LNCAP (cell line): ENCODE results near the gene PTPRD.

Experiments used
- CTCF ChIP-seq: fragments of 450-650 bp; IDR thresholded peaks from 2 replicates; pipeline ENCODE4 v1.5.1; 2017; ENCODE audit warnings: mild to moderate bottlenecking

The PTPRD gene

GRCh38 chr9:9523476-9524139, 1089.2 kb downstream of the PTPRD start:
- TF ChIP-seq CTCF: no peak

GRCh38 chr9:9522406-9522805, 1090.4 kb downstream of the PTPRD start:
- TF ChIP-seq CTCF: no peak

- TF ChIP-seq CTCF: no peak
These were observed 1091.6 kb downstream of the PTPRD start for GRCh38 chr9:9521033-9521779.

- no peak for TF ChIP-seq CTCF
These were observed 1107.9 kb downstream of the PTPRD start for GRCh38 chr9:9504869-9505268.

GRCh38 chr9:9499546-9499945, 1113.3 kb downstream of the PTPRD start:
- TF ChIP-seq CTCF: no peak

GRCh38 chr9:9498846-9499245, 1114.0 kb downstream of the PTPRD start:
- no peak for TF ChIP-seq CTCF

- TF ChIP-seq CTCF: no peak
These were observed 1114.7 kb downstream of the PTPRD start for GRCh38 chr9:9498128-9498527.
